Measurements from ENCODE around the gene C12orf54.

GRCh38 chr12:48508987-48509386 is 26.7 kb downstream of the C12orf54 start:
- TF ChIP-seq BHLHE40 (IDR thresholded peaks at IDR 0.05; ENCODE audit: borderline replicate concordance in 1 of 2, low read depth in 2 of 2, low read length in 1 of 2) (no peak), CTCF (IDR thresholded peaks at IDR 0.05 in 2 of 3, conservative IDR thresholded peaks at IDR 0.05 in 1 of 3; ENCODE audit: control insufficient read depth in 2 of 3, extremely low read depth in 1 of 3, insufficient read depth in 1 of 3, low read depth in 3 of 3, low read length in 3 of 3) (no peak), EZH2 (IDR thresholded peaks at IDR 0.05; ENCODE audit: borderline replicate concordance, control insufficient read depth, low read depth, low read length) (no peak), USF1 (IDR thresholded peaks at IDR 0.05; ENCODE audit: borderline replicate concordance, extremely low read length, insufficient read depth, low read depth, low read length) (no peak), POLR2A (IDR thresholded peaks at IDR 0.05; ENCODE audit: low read depth, low read length) (no peak), TCF3 (IDR thresholded peaks at IDR 0.05; ENCODE audit: borderline replicate concordance, insufficient read depth, low read depth, low read length) (no peak)
- TF ChIP-seq, protein P1, sequence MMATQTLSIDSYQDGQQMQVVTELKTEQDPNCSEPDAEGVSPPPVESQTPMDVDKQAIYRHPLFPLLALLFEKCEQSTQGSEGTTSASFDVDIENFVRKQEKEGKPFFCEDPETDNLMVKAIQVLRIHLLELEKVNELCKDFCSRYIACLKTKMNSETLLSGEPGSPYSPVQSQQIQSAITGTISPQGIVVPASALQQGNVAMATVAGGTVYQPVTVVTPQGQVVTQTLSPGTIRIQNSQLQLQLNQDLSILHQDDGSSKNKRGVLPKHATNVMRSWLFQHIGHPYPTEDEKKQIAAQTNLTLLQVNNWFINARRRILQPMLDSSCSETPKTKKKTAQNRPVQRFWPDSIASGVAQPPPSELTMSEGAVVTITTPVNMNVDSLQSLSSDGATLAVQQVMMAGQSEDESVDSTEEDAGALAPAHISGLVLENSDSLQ (IDR thresholded peaks at IDR 0.05) = no peak
